HG02610 (cell line): Measurements from ENCODE around the gene NPBWR2.

Experiments
- ATAC-seq: cut with Tn5 transposase; IDR thresholded peaks from one replicate; pipeline ENCODE4 v1.9.1; 2021; ENCODE audit warnings: mild to moderate bottlenecking, moderate library complexity; ENCODE audit not compliant: unreplicated experiment

NPBWR2 gene

DNA sequence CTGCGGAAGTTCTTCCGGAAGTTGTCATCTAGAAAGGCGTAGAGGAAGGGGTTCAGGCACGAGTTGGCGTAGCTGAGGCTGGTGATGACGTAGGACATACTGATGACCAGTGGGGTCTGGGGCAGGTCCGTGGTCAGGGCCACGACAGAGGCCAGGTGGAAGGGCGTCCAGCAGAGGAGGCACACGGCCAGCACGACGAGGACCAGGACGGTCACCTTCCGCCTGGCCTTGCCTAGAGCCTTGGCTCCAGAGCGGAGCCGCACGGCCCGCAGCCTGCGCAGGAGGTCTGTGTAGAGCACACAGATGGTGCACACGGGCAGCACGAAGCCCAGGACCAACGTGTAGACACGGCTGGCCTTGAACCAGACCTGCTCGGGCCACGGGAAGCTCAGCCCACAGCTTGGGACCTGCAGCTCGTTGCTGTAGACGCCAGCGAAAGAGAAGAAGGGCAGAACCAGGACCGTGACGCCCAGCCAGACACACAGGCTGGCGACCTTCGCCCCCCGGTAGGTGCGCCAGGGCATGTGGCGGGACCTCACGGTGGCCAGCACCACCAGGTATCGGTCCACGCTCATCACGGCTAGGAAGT, 1.4 kb downstream of the NPBWR2 start:
- no peak for ATAC-seq

GRCh38 chr20:64104667-64105451, 2.5 kb downstream of the NPBWR2 start:
- ATAC-seq = no peak

GRCh38 chr20:64103871-64104666, 3.3 kb downstream of the NPBWR2 start:
- no peak for ATAC-seq

DNA sequence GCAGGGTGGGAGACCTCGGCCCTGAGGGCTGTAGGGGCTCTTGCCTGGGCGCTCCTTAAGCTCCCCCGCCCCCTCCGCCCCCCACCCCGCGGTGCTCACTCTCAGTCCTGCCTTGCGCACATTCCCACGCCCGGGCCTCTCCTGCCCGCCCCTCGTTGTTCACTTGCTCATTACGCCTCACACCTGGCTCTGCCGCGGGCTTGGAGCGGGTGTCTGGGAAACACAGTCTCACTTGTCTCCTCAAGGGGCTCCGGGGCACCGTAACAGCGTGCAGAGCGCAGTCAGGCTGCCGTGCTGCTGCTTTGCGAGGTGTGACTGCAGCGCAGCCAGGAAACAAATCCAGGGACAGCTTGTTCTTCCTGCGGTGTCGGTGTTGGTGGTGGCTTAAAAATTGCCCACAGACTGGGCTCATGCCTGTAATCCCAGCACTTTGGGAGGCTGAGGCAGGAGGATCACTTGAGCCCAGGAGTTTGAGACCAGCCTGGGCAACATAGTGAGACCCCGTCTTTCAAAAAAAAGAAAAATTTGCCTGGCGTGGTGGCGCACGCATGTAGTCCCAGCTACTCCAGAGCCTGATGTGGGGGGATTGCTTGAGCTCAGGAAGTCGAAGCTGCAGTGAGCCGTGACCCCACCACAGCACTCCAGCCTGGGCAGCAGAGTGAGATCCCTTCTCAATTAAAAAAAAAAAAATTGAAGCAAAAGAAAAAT, 4.6 kb downstream of the NPBWR2 start:
- ATAC-seq = no peak

GRCh38 chr20:64101731-64102621, 5.4 kb downstream of the NPBWR2 start:
- no peak for ATAC-seq

- no peak for ATAC-seq
Observed at GRCh38 chr20:64100946-64101688, 6.2 kb downstream of the NPBWR2 start.

GRCh38 chr20:64100566-64100888, 6.8 kb downstream of the NPBWR2 start:
- ATAC-seq = no peak

DNA sequence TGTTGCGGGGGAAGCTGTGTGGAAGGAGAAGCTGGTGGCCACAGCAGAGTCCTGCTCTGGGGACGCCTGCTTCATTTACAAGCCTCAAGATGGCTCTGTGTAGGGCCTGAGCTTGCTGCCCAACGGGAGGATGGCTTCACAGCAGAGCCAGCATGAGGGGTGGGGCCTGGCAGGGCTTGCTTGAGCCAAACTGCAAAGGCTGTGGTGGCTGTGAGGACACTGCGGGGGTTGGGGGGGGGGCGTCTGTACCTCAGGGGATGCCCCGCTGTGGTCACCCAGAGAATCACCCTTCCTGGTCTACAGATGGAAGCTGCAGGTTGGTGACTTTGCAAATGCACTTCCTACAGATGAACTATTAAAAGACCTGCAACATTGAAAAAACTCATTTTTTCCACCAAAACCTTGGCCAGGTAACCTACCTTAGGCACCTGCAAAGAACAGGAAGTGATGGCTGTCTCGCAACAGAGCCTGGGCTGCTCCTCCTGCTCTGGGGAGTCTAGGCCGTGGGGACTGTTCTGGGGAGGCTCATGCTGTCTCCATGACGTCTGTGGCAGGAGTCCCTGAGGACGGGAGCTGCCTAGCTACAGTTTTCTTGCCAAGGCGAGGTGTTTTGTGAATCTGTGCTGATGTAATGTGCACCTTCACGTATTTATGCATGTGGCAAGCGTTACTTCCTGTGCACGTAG, 7.3 kb downstream of the NPBWR2 start:
- no peak for ATAC-seq

- no peak for ATAC-seq
Observed at GRCh38 chr20:64099086-64099786, 8.1 kb downstream of the NPBWR2 start.

DNA sequence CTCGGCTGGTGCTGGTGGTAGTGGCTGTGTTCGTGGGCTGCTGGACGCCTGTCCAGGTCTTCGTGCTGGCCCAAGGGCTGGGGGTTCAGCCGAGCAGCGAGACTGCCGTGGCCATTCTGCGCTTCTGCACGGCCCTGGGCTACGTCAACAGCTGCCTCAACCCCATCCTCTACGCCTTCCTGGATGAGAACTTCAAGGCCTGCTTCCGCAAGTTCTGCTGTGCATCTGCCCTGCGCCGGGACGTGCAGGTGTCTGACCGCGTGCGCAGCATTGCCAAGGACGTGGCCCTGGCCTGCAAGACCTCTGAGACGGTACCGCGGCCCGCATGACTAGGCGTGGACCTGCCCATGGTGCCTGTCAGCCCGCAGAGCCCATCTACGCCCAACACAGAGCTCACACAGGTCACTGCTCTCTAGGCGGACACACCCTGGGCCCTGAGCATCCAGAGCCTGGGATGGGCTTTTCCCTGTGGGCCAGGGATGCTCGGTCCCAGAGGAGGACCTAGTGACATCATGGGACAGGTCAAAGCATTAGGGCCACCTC, 8.8 kb downstream of the NPBWR2 start:
- ATAC-seq = no peak

- no peak for ATAC-seq
Observed at GRCh38 chr20:64096535-64096934, 10.8 kb downstream of the NPBWR2 start.

DNA sequence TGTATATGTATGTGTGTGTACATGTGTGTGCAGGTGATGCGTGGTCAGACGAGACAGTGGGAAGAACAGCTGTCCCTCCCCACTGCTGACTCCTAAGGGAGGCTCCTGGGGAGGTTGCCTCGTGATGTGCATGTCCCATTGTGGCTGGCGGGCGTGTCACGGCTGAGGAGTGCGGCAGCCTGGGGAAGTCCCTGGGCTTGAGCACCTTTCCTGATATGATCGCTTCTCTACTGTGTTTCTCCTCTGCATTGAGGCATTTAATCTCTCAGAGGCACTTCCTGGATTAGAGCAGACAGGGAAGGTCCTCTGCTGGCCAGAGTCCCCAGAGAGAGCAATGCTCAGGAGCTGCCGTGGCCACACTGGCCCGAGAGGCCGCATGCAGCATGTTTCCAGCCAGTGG, 11.4 kb downstream of the NPBWR2 start:
- ATAC-seq = no peak

GRCh38 chr20:64095455-64095854, 11.9 kb downstream of the NPBWR2 start:
- ATAC-seq = no peak

- no peak for ATAC-seq
Observed at GRCh38 chr20:64093013-64093503, 14.3 kb downstream of the NPBWR2 start.

DNA sequence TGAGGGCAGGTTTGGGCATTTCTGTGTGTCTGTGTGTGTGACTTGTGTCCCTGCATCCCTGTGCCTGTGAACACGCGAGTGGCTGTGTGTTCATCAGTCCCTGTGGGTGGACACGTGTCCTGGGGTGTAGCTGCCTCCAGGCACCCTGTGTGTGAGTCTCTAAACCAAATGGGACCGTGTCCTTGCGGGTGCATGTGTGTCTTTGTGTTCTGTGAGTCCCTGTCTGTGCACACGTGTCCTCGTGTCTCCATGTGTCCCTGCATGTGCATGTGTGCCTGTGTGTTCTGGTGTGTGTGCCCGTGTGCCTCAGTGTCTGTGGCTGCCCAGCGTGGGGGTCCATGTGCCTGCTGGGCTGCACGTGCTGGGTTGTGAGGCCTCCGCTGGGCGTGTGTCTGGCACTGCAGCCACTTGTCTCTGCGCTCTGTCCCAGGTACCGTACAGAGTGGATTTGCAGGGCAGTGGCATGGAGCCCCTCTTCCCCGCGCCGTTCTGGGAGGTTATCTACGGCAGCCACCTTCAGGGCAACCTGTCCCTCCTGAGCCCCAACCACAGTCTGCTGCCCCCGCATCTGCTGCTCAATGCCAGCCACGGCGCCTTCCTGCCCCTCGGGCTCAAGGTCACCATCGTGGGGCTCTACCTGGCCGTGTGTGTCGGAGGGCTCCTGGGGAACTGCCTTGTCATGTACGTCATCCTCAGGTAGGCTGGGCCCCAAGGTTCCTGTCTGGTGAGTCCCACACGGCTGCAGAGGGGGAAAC, 14.9 kb downstream of the NPBWR2 start:
- ATAC-seq = no peak

DNA sequence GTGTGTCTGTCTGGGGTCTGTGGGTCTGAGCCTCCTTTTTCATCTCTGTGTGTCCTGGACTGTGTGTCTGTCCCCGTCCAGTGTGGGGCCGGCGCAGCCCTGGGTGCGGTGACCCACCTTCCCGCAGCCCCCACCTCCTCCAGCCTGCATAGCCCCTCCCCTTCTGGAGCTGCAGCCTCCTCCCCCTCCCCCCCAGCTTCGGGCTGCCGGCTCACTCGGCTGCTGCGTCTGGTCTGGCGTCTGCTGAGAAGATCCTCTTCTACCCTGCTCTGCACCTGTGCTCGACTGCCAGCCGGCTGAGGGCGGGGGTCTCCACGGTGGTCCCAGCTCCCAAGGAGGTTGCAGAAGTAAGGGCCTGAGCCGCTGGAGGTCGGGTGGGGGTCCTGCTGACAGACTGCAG, 15.6 kb downstream of the NPBWR2 start:
- ATAC-seq = no peak

GRCh38 chr20:64091340-64091739, 16.0 kb downstream of the NPBWR2 start:
- no peak for ATAC-seq
